ENCODE results near the gene FBXW8. TPM values are rescaled to one million over a fixed set of nuclear protein-coding genes. Genes with fewer than 3 reads are reported as not detected.
"Not testable (repeated sequence)": the region's sequence is repeated elsewhere in the genome, so short reads cannot be mapped to it uniquely, and the experiment has no call there.

FBXW8 gene
- total RNA-seq, 4 donors from 2014 or later = 9.1 to 19.0 (median 13.5) TPM

GRCh38 chr12:117052386-117053049 is 141.8 kb downstream of the FBXW8 start:
- no peak for DNase-seq (ENCODE audit: low spot score in 2 of 2)
- H3K4me3 ChIP-seq = no peak overlapping the region
- no peaks in the 10 kb centered on the region for H3K9me3 ChIP-seq
- TF ChIP-seq POLR2AphosphoS5 (IDR thresholded peaks at IDR 0.05) (no peak), CTCF (IDR thresholded peaks at IDR 0.05) (no peak), POLR2A (IDR thresholded peaks at IDR 0.05) (no peak), EP300 (IDR thresholded peaks at IDR 0.05) (no peak)
- H3K27ac ChIP-seq = no peak overlapping the region
- no peaks in the 10 kb centered on the region for H3K36me3 ChIP-seq
- peaks cover 8% of the 10 kb centered on the region for H3K27me3 ChIP-seq
- WGBS = 71% methylated on average over 8 of the region's 8 CpGs
- peaks cover 3% of the 10 kb centered on the region for H3K4me1 ChIP-seq

- no peaks in the 10 kb centered on the region for H3K36me3 ChIP-seq
These were observed 142.3 kb downstream of the FBXW8 start for GRCh38 chr12:117053050-117053400.

GRCh38 chr12:117053597-117054201 is 142.9 kb downstream of the FBXW8 start:
- TF ChIP-seq POLR2A (IDR thresholded peaks at IDR 0.05) = no peak
- no peak for TF ChIP-seq EP300 (IDR thresholded peaks at IDR 0.05)
- TF ChIP-seq POLR2AphosphoS5 (IDR thresholded peaks at IDR 0.05) = no peak
- TF ChIP-seq CTCF (IDR thresholded peaks at IDR 0.05) = no peak
- H3K9me3 ChIP-seq = no peaks in the 10 kb centered on the region
- 78% methylated on average over 18 of the region's 18 CpGs for WGBS
- H3K27me3 ChIP-seq = peaks cover 8% of the 10 kb centered on the region
- DNase-seq (ENCODE audit: low spot score in 2 of 2) = no peak
- no peaks in the 10 kb centered on the region for H3K4me1 ChIP-seq
- H3K4me3 ChIP-seq = no peak overlapping the region
- H3K27ac ChIP-seq = no peak overlapping the region
- no peaks in the 10 kb centered on the region for H3K36me3 ChIP-seq

More at GRCh38 chr12:117053050-117053400, 142.3 kb downstream of the FBXW8 start:
- Histone ChIP-seq H3K4me1 (peaks cover 3% of the 10 kb centered on the region), H3K27ac (no peak overlapping the region), H3K4me3 (no peak overlapping the region), H3K27me3 (peaks cover 8% of the 10 kb centered on the region), H3K9me3 (no peaks in the 10 kb centered on the region)
- DNase-seq (ENCODE audit: low spot score in 2 of 2) = no peak
- 69% methylated on average over 9 of the region's 9 CpGs for WGBS
- TF ChIP-seq POLR2A (IDR thresholded peaks at IDR 0.05) (no peak), CTCF (IDR thresholded peaks at IDR 0.05) (no peak), EP300 (IDR thresholded peaks at IDR 0.05) (no peak), POLR2AphosphoS5 (IDR thresholded peaks at IDR 0.05) (no peak)

- DNase-seq (ENCODE audit: low spot score in 2 of 2) = no peak
- H3K27ac ChIP-seq = no peak overlapping the region
- TF ChIP-seq POLR2AphosphoS5 (IDR thresholded peaks at IDR 0.05) = no peak
- TF ChIP-seq EP300 (IDR thresholded peaks at IDR 0.05) = no peak
- TF ChIP-seq POLR2A (IDR thresholded peaks at IDR 0.05) = no peak
- no peak for TF ChIP-seq CTCF (IDR thresholded peaks at IDR 0.05)
- H3K4me3 ChIP-seq = no peak overlapping the region
- 94% methylated on average over 6 of the region's 6 CpGs for WGBS
- no peaks in the 10 kb centered on the region for H3K9me3 ChIP-seq
- no peaks in the 10 kb centered on the region for H3K4me1 ChIP-seq
- no peaks in the 10 kb centered on the region for H3K36me3 ChIP-seq
- H3K27me3 ChIP-seq = peaks cover 8% of the 10 kb centered on the region
These were observed 143.5 kb downstream of the FBXW8 start for GRCh38 chr12:117054279-117054678.

- not testable (repeated sequence) for H3K4me1 ChIP-seq; H3K36me3 ChIP-seq; DNase-seq (ENCODE audit: low spot score in 2 of 2); H3K4me3 ChIP-seq; H3K27me3 ChIP-seq; H3K9me3 ChIP-seq; H3K27ac ChIP-seq
- 93% methylated on average over 8 of the region's 8 CpGs for WGBS
These were observed 146.9 kb downstream of the FBXW8 start for GRCh38 chr12:117057626-117058025.
